ENCODE data around the gene PSMA6.

DNA sequence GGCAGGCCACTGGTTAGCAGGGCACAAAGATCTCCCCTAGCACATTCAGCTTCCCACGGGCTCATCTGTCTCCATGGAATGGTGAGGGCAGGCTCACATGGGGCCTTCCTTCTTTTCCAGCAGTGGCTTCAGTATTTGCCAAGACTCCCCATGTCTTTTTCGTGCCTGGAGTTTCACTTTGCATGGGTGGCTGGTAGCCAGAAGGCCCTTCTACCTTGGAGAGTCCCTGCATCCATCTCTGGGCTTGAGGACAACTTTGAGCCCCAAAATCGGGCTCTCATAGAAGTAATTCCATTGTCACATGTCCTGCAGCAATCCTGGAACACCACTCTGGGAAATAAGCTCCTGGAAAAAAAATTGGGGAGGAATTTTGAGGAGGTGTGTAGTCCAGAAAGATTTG, 70.3 kb downstream of the PSMA6 start:
- TF ChIP-seq, protein P1, sequence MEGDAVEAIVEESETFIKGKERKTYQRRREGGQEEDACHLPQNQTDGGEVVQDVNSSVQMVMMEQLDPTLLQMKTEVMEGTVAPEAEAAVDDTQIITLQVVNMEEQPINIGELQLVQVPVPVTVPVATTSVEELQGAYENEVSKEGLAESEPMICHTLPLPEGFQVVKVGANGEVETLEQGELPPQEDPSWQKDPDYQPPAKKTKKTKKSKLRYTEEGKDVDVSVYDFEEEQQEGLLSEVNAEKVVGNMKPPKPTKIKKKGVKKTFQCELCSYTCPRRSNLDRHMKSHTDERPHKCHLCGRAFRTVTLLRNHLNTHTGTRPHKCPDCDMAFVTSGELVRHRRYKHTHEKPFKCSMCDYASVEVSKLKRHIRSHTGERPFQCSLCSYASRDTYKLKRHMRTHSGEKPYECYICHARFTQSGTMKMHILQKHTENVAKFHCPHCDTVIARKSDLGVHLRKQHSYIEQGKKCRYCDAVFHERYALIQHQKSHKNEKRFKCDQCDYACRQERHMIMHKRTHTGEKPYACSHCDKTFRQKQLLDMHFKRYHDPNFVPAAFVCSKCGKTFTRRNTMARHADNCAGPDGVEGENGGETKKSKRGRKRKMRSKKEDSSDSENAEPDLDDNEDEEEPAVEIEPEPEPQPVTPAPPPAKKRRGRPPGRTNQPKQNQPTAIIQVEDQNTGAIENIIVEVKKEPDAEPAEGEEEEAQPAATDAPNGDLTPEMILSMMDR (IDR thresholded peaks at IDR 0.05; ENCODE audit: low read depth, low read length, missing input control) = no peak
- TF ChIP-seq HNF4A (conservative IDR thresholded peaks at IDR 0.05) (no peak), JUND (IDR thresholded peaks at IDR 0.05) (no peak), TAF1 (conservative IDR thresholded peaks at IDR 0.05) (no peak), SP1 (IDR thresholded peaks at IDR 0.05) (no peak), REST (IDR thresholded peaks at IDR 0.05) (no peak), GABPA (IDR thresholded peaks at IDR 0.05 in 1 of 2, conservative IDR thresholded peaks at IDR 0.05 in 1 of 2) (no peak), RAD21 (IDR thresholded peaks at IDR 0.05) (no peak), ZBTB33 (IDR thresholded peaks at IDR 0.05) (no peak)
